ENCODE measurements around the gene FAM200B. TPM values are rescaled to one million over a fixed set of nuclear protein-coding genes. Genes with fewer than 3 reads are reported as not detected.

FAM200B gene
- total RNA-seq, 1 donor from 2014 or later: 29.1 TPM

DNA sequence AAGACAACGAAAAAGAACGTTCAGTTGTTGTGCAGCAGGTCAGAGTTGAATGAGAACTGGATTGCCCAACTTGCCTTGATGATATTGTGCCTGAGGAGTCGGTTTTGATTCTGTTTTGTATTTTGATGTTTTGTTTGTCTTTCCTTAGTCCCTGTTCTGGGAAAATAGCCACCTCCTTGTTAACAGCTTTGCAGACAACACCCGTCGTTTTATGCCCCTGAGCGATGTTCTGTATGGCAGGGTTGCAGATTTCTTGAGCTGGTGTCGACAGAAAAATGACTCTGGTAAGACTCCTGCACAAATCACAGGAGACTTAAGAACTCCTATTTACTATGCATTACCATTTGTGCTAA, 25.7 kb downstream of the FAM200B start:
- no peak overlapping the region for H3K4me3 ChIP-seq
- H3K9me3 ChIP-seq (replicated peaks): no peaks in the 10 kb centered on the region
- DNase-seq: no peak
- H3K4me1 ChIP-seq: peaks cover 20% of the 10 kb centered on the region
- intact Hi-C loops (cut with micrococcal nuclease): no loop called here
- TF ChIP-seq CTCF (IDR thresholded peaks at IDR 0.05; ENCODE audit: borderline replicate concordance): no peak
- no peaks in the 10 kb centered on the region for H3K36me3 ChIP-seq
- H3K27ac ChIP-seq (replicated peaks): peak overlapping the region; percentile 41
- no peaks in the 10 kb centered on the region for H3K27me3 ChIP-seq (ENCODE audit: low read depth)

DNA sequence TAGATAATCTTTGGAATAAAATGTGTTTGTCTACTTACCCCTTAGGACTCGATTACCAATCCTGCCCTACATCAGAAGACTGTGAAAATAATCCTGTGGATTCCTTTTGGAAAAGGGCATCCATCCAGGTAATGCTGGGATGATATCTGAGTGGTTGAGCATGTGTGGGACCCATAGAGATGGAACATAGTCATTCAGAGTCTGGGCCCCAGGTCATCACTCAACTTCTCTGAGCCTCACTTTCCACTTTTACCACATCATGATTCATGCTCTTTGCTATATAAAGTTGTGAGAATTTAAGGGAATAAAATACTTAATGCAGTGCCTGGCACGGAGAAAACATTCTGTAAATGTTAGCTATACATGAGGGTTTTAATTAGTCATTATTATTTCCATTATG, 30.1 kb downstream of the FAM200B start:
- no peak for TF ChIP-seq CTCF (IDR thresholded peaks at IDR 0.05; ENCODE audit: borderline replicate concordance)
- no peak overlapping the region for H3K27ac ChIP-seq (replicated peaks)

DNA sequence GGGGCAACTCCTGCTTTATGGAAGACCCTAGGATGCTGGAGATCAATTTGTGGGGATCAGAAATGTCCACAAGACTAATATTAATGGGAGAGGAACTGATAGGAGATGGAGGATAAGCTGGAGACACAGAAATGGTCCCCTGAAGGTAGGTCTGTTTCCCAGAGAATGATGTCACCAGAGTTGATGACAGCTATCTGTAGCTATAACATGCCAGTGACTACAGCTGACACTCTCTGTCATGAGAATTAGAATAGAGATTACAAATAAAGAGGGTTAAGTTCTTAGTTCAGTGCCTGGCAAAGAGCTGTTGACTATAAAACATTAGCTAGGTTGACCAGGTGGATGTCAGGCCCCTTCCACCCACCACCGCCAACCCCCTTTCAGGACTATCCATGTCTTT, 30.6 kb downstream of the FAM200B start:
- Histone ChIP-seq H3K27me3 (ENCODE audit: low read depth) (no peaks in the 10 kb centered on the region), H3K9me3 (replicated peaks) (no peaks in the 10 kb centered on the region), H3K27ac (replicated peaks) (no peak overlapping the region), H3K4me1 (peaks cover 14% of the 10 kb centered on the region), H3K36me3 (no peaks in the 10 kb centered on the region), H3K4me3 (no peak overlapping the region)
- no peak for TF ChIP-seq CTCF (IDR thresholded peaks at IDR 0.05; ENCODE audit: borderline replicate concordance)
- intact Hi-C loops (cut with micrococcal nuclease): no loop called here
- DNase-seq: no peak

More for the DNA sequence above, 30.1 kb downstream of the FAM200B start:
- H3K27me3 ChIP-seq (ENCODE audit: low read depth): no peaks in the 10 kb centered on the region
- no peaks in the 10 kb centered on the region for H3K36me3 ChIP-seq
- peaks cover 18% of the 10 kb centered on the region for H3K4me1 ChIP-seq
- H3K4me3 ChIP-seq: no peak overlapping the region
- intact Hi-C loops (cut with micrococcal nuclease): no loop called here
- DNase-seq: no peak
- no peaks in the 10 kb centered on the region for H3K9me3 ChIP-seq (replicated peaks)

DNA sequence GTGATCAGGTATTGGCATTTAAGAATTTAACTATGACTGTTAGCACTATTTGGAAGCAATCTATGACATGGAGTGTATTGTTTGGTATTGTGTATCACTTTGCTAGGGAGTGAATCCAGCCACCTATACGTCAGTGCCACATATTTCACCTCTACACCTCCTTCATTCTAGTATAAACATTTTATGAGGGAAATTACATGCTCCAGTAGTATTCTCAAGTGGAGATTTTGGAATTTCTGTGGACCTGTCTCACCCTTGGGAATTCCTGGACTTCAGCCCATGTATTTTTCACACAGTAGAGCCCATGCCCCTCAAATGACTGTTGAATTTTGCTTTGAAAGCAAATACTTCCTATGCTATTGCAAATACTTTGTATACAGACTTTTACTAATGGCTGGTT, 32.5 kb downstream of the FAM200B start:
- H3K4me1 ChIP-seq: peaks cover 9% of the 10 kb centered on the region
- intact Hi-C loops (cut with micrococcal nuclease): no loop called here
- H3K36me3 ChIP-seq: no peaks in the 10 kb centered on the region
- H3K9me3 ChIP-seq (replicated peaks): no peaks in the 10 kb centered on the region
- TF ChIP-seq CTCF (IDR thresholded peaks at IDR 0.05; ENCODE audit: borderline replicate concordance): no peak
- no peak for DNase-seq
- H3K27me3 ChIP-seq (ENCODE audit: low read depth): no peaks in the 10 kb centered on the region
- peak overlapping the region; percentile 23 for H3K27ac ChIP-seq (replicated peaks)
- H3K4me3 ChIP-seq: no peak overlapping the region

- H3K4me3 ChIP-seq: no peak overlapping the region
- H3K27ac ChIP-seq (replicated peaks): no peak overlapping the region
- intact Hi-C loops (cut with micrococcal nuclease): no loop called here
- no peaks in the 10 kb centered on the region for H3K36me3 ChIP-seq
- no peak for TF ChIP-seq CTCF (IDR thresholded peaks at IDR 0.05; ENCODE audit: borderline replicate concordance)
- peaks cover 9% of the 10 kb centered on the region for H3K4me1 ChIP-seq
- no peak for DNase-seq
- H3K27me3 ChIP-seq (ENCODE audit: low read depth): no peaks in the 10 kb centered on the region
- no peaks in the 10 kb centered on the region for H3K9me3 ChIP-seq (replicated peaks)
These were observed 33.2 kb downstream of the FAM200B start for GRCh38 chr4:15714646-15715435.

All from left ventricle myocardium inferior (tissue), 1 donor.